Upper lobe of left lung (tissue), 6 donors: ENCODE results near the gene PPP2R2C. TPM values are rescaled to one million over a fixed set of nuclear protein-coding genes. Genes with fewer than 3 reads are reported as not detected.

Source experiments
- ATAC-seq, 2 donors: fragments of 200-7000 bp; cut with Tn5 transposase; one replicate each; pipeline ENCODE4 v1.9.1; 2022; ENCODE audit warnings: mild to moderate bottlenecking in 2 of 2, moderate library complexity in 2 of 2; ENCODE audit not compliant: low FRiP score in 2 of 2
- DNase-seq, 2 donors: peaks; one replicate each; pipeline ENCODE4 v3.0.0-alpha.2; 2019 to 2020
- H3K27ac ChIP-seq, 4 donors: fragments of 200-600 bp; sonication (generic); one replicate each; pipeline ENCODE4 v1.5.1; 2016 to 2019
- H3K27me3 ChIP-seq, 4 donors: fragments of 200-600 bp; sonication (generic); one replicate each; pipeline ENCODE4 v1.5.1; 2017 to 2019
- H3K36me3 ChIP-seq, 4 donors: fragments of 200-600 bp; sonication (generic); one replicate each; pipeline ENCODE4 v1.5.1; 2016 to 2019
- H3K4me1 ChIP-seq, 4 donors: fragments of 200-600 bp; sonication (generic); one replicate each; pipeline ENCODE4 v1.5.1; 2018 to 2019
- H3K4me3 ChIP-seq, 4 donors: fragments of 200-600 bp; sonication (generic); one replicate each; pipeline ENCODE4 v1.5.1; 2017 to 2019; ENCODE audit warnings: mild to moderate bottlenecking in 2 of 4, moderate library complexity in 1 of 4
- H3K9me3 ChIP-seq, 4 donors: fragments of 200-600 bp; sonication (generic); one replicate each; pipeline ENCODE4 v1.5.1; 2018 to 2019
- CTCF ChIP-seq, 6 experiments: fragments of 450-650 bp in 4 of 6; fragments of 200-600 bp in 2 of 6; sonication (generic) in 2 of 6; IDR thresholded peaks; one replicate each; pipeline ENCODE4 v1.5.1; 2016 to 2019; ENCODE audit warnings: antibody characterized with exemption in 6 of 6
- EP300 ChIP-seq, 4 donors: sonication (generic); formaldehyde crosslinking; IDR thresholded peaks; one replicate each; pipeline ENCODE4 v1.5.1; 2017; ENCODE audit warnings: antibody characterized with exemption in 4 of 4, control low read depth in 2 of 4
- POLR2A ChIP-seq, 4 donors: fragments of 450-650 bp; IDR thresholded peaks; one replicate each; pipeline ENCODE4 v1.5.1; 2016 to 2017; ENCODE audit warnings: antibody characterized with exemption in 4 of 4, mild to moderate bottlenecking in 2 of 4
- POLR2AphosphoS5 ChIP-seq, 2 donors: sonication (generic); formaldehyde crosslinking; IDR thresholded peaks; one replicate each; pipeline ENCODE4 v1.5.1; 2017; ENCODE audit warnings: antibody characterized with exemption in 2 of 2
- WGBS, 2 donors: methylation state at CpG; one replicate each; pipeline ENCODE4 v1.1.5; 2017 to 2018; 5-methylcytosine and 5-hydroxymethylcytosine counted together
- total RNA-seq, 6 donors: library from RNA; depleted of rRNA in 4 of 6; stranded (reverse); fragments of >200 nt in 4 of 6; gene quantifications; one replicate each; pipeline versions ENCODE4 v1.1.0 to v1.2.1, GENCODE V29; 2016 to 2021
- donor health status: DM: no; HTN: no; CAD: no; lungs with moderate emphysema.
- donor health status: DM: no; HTN: yes; CAD: no; lungs with severe emphysema.

PPP2R2C gene
- total RNA-seq, 6 donors from 2014 or later, result 0.09 to 0.17 TPM; not detected in 4

- H3K27me3 ChIP-seq, result no peaks in the 10 kb centered on the region
- DNase-seq, result no peak
- no peaks in the 10 kb centered on the region for H3K4me1 ChIP-seq
- no peaks in the 10 kb centered on the region for H3K36me3 ChIP-seq
- no peak for ATAC-seq
- H3K9me3 ChIP-seq, result no peaks in the 10 kb centered on the region
- 82 to 91% methylated on average over 6 of the region's 6 CpGs for WGBS, 2 donors
- TF ChIP-seq POLR2AphosphoS5 (IDR thresholded peaks at IDR 0.05) (no peak), EP300 (IDR thresholded peaks at IDR 0.05) (no peak), POLR2A (IDR thresholded peaks at IDR 0.05) (no peak), CTCF (IDR thresholded peaks at IDR 0.05) (no peak)
- H3K27ac ChIP-seq, result no peak overlapping the region
- no peak overlapping the region for H3K4me3 ChIP-seq
Measured at GRCh38 chr4:6410664-6411063, 61.8 kb downstream of the PPP2R2C start.

- Histone ChIP-seq H3K27ac (no peak overlapping the region), H3K36me3 (no peaks in the 10 kb centered on the region), H3K4me1 (no peaks in the 10 kb centered on the region), H3K9me3 (no peaks in the 10 kb centered on the region), H3K4me3 (no peak overlapping the region), H3K27me3 (no peaks in the 10 kb centered on the region)
- no peak for TF ChIP-seq POLR2A (IDR thresholded peaks at IDR 0.05)
- 72 to 90% methylated on average over 5 to 11 of the region's 11 CpGs for WGBS, 2 donors
- ATAC-seq, result no peak
- DNase-seq, result no peak
Measured at GRCh38 chr4:6410068-6410467, 62.3 kb downstream of the PPP2R2C start.

GRCh38 chr4:6409381-6409780, 63.0 kb downstream of the PPP2R2C start:
- 63 to 82% methylated on average over 4 to 6 of the region's 6 CpGs for WGBS, 2 donors
- TF ChIP-seq POLR2AphosphoS5 (IDR thresholded peaks at IDR 0.05) (no peak), EP300 (IDR thresholded peaks at IDR 0.05) (no peak), POLR2A (IDR thresholded peaks at IDR 0.05) (no peak), CTCF (IDR thresholded peaks at IDR 0.05) (no peak)
- DNase-seq (no peak), ATAC-seq (no peak)
- H3K4me3 ChIP-seq, result no peak overlapping the region
- H3K36me3 ChIP-seq, result no peaks in the 10 kb centered on the region
- H3K27ac ChIP-seq, result no peak overlapping the region
- no peaks in the 10 kb centered on the region for H3K4me1 ChIP-seq
- no peaks in the 10 kb centered on the region for H3K9me3 ChIP-seq
- no peaks in the 10 kb centered on the region for H3K27me3 ChIP-seq

GRCh38 chr4:6408263-6408662, 64.2 kb downstream of the PPP2R2C start:
- Histone ChIP-seq H3K36me3 (no peaks in the 10 kb centered on the region), H3K9me3 (no peaks in the 10 kb centered on the region), H3K4me1 (peaks cover 0 to 2% (median 0%) of the 10 kb centered on the region in 4 donors), H3K4me3 (no peak overlapping the region), H3K27ac (no peak overlapping the region), H3K27me3 (no peaks in the 10 kb centered on the region)
- no peak for DNase-seq
- 47 to 78% methylated on average over 4 of the region's 4 CpGs for WGBS, 2 donors
- no peak for ATAC-seq
- no peak for TF ChIP-seq EP300 (IDR thresholded peaks at IDR 0.05)
- TF ChIP-seq POLR2A (IDR thresholded peaks at IDR 0.05), result no peak
- no peak for TF ChIP-seq POLR2AphosphoS5 (IDR thresholded peaks at IDR 0.05)
- no peak for TF ChIP-seq CTCF (IDR thresholded peaks at IDR 0.05)

GRCh38 chr4:6405397-6405706, 67.1 kb downstream of the PPP2R2C start:
- no peak overlapping the region for H3K4me3 ChIP-seq
- H3K27me3 ChIP-seq, result peaks cover 0 to 3% (median 0%) of the 10 kb centered on the region in 4 donors
- peaks cover 0 to 5% (median 0%) of the 10 kb centered on the region in 4 donors for H3K4me1 ChIP-seq
- DNase-seq (no peak), ATAC-seq (no peak)
- 4 to 21% methylated on average over 2 of the region's 2 CpGs for WGBS, 2 donors
- no peaks in the 10 kb centered on the region for H3K36me3 ChIP-seq
- no peak overlapping the region for H3K27ac ChIP-seq
- H3K9me3 ChIP-seq, result no peaks in the 10 kb centered on the region
- TF ChIP-seq POLR2AphosphoS5 (IDR thresholded peaks at IDR 0.05) (no peak), CTCF (IDR thresholded peaks at IDR 0.05) (no peak), EP300 (IDR thresholded peaks at IDR 0.05) (no peak), POLR2A (IDR thresholded peaks at IDR 0.05) (no peak)
